GM20000 (cell line): ENCODE data around the gene GPR142.

Experiments
- DNase-seq: peaks from one replicate; pipeline ENCODE4 v3.0.0; 2012; ENCODE audit warnings: low spot score
- TF ChIP-seq, protein P1 (sequence below): IDR thresholded peaks from 2 replicates; pipeline ENCODE4 v1.5.1; 2012; ENCODE audit warnings: mild to moderate bottlenecking, control low read depth; ENCODE audit errors: extremely low read depth, missing control alignments

Gene GPR142

DNA sequence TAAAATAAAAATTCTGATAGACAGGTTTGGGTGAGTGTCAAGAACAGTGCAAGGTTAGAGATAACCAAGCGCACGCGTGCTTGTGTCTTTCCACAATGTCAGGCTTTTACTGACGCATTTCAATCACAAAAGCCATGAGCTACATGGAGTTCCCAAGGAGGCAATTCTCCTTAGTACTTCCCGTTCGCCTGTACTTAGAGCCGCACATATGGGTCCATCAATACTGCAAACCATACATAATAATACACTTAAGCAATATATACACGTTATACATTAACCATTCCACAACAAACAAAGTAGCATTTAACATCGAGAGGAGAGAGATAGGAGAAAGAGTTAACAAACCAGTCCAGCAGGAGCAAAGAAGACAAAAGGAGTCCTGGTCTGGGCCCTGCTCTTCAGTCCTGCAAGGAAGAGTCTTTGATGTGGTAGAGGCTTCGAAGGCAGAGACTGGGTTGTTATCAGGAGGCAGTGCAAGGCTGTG lies 52.7 kb downstream of the GPR142 start:
- TF ChIP-seq, protein P1, sequence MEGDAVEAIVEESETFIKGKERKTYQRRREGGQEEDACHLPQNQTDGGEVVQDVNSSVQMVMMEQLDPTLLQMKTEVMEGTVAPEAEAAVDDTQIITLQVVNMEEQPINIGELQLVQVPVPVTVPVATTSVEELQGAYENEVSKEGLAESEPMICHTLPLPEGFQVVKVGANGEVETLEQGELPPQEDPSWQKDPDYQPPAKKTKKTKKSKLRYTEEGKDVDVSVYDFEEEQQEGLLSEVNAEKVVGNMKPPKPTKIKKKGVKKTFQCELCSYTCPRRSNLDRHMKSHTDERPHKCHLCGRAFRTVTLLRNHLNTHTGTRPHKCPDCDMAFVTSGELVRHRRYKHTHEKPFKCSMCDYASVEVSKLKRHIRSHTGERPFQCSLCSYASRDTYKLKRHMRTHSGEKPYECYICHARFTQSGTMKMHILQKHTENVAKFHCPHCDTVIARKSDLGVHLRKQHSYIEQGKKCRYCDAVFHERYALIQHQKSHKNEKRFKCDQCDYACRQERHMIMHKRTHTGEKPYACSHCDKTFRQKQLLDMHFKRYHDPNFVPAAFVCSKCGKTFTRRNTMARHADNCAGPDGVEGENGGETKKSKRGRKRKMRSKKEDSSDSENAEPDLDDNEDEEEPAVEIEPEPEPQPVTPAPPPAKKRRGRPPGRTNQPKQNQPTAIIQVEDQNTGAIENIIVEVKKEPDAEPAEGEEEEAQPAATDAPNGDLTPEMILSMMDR = no peak

More for the DNA sequence above, 52.7 kb downstream of the GPR142 start:
- DNase-seq = no peak
